HG02840 (cell line): ENCODE results near the gene GAA.

Experiments used
- ATAC-seq: cut with Tn5 transposase; IDR thresholded peaks from one replicate; pipeline ENCODE4 v1.9.1; 2021; ENCODE audit warnings: mild to moderate bottlenecking, moderate library complexity, moderate number of reproducible peaks; ENCODE audit not compliant: unreplicated experiment, low FRiP score

GAA gene

GRCh38 chr17:80101011-80101945 lies at the start of gene GAA:
TSS of gene GAA (plus strand) at chr17:80101581. CDS start at chr17:80104587, 3,006 bp downstream.
- peak; percentile 56 for ATAC-seq

DNA sequence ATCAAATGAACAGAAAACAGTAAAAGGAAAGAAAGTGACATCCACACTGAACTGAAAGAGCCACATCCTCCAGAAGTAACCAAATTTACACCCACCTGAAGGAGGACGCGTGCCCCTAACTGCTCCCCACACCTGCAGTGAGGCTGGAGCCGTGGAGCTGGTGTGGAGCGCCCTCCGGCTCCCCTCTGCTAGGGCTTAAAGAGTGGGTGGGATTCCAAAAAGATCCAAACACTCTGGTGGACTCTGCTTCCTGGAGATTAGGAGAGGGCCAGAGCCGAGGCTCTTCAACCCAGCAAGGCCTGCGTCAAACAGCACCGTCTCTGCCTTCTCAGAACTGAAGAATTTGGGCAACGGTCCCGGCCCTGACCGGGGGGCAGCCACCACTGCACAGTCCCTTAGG lies 49.7 kb upstream of the GAA start:
- no peak for ATAC-seq

DNA sequence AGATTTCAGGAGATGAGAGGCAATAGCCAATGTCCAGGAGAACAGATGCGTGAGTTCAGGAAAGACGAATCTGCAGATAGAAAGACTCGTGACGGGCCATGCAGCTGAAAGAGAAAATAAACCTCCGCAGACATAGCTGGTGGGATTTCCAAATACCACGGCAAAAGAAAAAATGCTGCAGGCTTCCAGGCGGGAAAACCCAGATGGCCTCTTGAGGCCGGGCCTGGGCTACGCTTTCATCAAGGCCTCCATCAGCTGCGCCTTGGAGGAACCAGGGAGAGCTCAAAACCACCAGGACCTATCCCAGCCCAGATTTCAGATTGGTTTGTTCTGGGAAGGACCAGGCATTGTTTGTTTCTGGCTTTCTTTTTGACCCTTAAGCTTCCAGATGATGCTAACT lies 48.3 kb upstream of the GAA start:
- ATAC-seq: no peak

- ATAC-seq: no peak
Observed at GRCh38 chr17:80055597-80055996, 45.8 kb upstream of the GAA start.

GRCh38 chr17:80058311-80058955 lies 42.9 kb upstream of the GAA start:
- ATAC-seq: no peak

GRCh38 chr17:80060644-80061043 lies 40.7 kb upstream of the GAA start:
- ATAC-seq: no peak

GRCh38 chr17:80061421-80061820 lies 40.0 kb upstream of the GAA start:
- no peak for ATAC-seq

GRCh38 chr17:80063830-80064585 lies 37.4 kb upstream of the GAA start:
- ATAC-seq: no peak

- no peak for ATAC-seq
Observed at GRCh38 chr17:80064696-80065095, 36.7 kb upstream of the GAA start.

- no peak for ATAC-seq
Observed at GRCh38 chr17:80065478-80066170, 35.8 kb upstream of the GAA start.

DNA sequence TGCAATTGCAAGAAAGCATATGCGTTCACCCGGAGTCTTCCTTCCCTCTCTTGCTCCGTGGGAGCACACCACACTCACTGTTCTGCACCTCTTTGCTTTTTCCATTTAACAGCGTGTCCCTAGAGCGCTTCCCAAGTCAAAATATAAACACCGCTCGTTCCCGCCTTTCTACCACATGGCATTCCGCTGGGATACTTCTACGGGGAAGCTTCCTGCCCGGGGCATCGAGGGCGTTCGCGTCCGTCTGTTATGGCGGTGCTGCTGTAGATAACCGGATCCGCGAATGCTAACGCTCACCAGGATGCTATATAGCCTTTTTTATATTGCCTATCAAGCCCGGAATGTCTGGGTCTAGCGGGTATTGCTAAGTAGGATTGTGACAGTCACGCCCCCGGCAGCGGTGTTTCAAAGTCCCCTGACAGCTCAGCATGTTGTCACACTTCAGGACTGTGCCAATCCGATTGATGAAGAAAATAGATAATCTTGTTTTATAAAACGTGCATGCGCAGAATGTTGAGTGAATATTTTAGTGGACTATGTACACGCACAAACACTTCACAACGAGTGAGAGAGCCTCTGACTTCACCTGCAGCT lies 33.9 kb upstream of the GAA start:
- no peak for ATAC-seq

DNA sequence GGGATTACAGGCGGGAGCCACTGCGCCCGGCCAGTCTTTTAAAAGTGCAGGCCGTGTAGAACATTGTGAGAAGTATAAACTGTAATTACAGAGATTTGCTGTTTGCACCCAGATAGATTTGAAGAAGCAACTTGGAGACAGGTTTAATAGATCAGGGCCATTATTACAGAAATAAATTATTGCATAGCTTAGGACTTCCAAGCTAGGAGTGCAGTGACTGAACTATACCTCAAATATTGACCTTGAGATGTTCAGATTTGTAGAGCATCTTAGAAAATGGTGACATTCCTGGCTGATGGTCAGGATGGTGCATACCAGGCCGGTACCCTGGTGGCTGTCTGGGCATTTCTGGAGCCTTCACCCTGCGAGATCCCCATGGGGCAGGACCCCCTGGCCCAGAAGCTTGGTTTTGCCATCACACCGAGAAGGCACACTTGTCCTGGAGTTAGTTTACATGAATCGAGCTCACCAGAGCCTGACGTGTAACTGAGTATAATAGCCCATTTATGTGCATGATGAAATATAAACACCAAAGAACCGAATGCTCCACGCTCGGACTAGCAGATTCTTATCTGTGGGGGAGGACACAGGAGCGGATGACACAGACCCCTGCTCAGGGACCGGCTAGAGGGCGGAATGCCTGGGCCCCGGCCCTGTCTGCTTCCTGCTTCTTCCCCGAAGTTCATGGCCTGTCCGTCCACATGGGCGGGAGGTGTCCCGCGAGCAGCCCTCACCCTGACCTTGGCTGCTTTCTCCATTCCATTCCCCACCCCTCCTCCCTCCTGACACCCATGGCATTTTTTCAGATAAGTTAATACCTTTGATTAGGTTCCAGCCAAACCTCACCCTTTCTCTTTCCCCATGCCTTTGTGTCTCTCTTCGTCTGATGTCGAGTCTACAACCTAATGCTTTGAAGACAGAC lies 32.8 kb upstream of the GAA start:
- no peak for ATAC-seq

DNA sequence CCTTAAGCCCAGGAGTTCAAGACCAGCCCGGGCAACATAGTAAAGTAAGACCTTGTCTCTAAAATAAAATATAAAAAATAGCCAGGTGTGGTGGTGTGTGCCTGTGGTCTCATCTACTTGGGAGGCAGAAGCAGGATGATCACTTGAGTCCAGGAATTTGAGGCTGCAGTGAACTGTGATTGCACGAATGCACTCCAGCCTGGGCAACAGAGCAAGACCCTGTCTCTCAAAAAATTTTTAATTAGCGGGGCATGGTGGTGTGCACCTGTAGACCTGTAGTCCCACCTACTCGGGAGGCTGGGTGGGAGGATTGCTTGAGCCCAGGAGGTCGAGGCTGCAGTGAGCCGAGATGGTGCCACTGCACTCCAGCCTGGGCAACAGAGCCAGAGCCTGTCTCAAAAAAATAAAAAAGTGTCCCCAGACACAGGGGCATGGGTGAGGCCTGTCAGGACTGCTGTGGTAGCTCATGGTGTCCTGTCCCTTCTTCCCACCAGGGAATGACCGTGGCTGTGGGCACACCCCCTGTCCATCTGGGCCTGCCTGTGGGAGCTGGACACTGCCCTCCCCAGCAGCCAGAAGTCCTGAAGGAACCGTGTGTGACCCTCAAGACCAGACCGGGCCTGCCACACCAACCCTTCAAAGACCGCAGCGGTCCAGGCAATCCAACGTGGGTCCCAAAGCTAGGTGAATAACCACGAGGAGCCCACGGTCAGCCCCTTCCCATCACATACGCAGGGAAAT lies 30.8 kb upstream of the GAA start:
- no peak for ATAC-seq

DNA sequence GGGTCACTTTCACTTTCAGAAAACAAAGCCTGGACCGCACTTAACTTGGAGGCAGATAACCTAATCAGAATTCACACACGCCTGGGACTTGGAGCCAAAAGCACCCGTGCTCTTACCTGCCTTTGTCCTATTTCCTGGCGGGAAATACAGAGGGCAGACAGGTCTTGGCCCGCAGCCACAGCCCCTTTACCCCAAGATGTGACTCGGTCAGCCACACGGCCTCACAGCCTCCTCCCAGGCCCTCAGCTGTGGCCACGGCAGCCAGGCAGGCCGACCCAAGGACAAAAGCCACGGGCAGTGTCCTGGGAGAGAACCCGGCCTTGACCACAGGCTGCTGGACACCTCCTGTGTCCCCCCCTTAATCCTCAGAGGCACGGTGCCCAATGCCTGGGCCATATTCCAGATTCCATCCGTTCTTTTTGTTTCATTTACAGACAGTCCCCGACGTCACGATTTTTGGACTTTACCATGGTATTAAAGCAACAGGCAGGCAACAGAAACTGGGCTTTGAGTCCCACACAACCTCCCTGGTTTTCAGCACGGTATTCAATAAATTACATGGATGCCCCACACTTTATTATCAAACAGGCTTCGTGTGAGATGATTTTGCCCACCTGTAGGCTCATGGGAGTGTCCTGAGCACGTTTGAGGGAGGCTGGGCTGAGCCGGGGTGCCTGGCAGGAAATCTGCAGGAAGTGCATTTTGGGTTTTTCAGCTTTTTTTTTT lies 30.1 kb upstream of the GAA start:
- ATAC-seq: no peak

- no peak for ATAC-seq
Observed at GRCh38 chr17:80072410-80072809, 29.0 kb upstream of the GAA start.

GRCh38 chr17:80080081-80080480 lies 21.3 kb upstream of the GAA start:
- ATAC-seq: no peak

- no peak for ATAC-seq
Observed at GRCh38 chr17:80081596-80081995, 19.8 kb upstream of the GAA start.
